ENCODE results near the gene SNX3.
"Not testable (repeated sequence)": the region's sequence is repeated elsewhere in the genome, so short reads cannot be mapped to it uniquely, and the experiment has no call there.

Gene SNX3

DNA sequence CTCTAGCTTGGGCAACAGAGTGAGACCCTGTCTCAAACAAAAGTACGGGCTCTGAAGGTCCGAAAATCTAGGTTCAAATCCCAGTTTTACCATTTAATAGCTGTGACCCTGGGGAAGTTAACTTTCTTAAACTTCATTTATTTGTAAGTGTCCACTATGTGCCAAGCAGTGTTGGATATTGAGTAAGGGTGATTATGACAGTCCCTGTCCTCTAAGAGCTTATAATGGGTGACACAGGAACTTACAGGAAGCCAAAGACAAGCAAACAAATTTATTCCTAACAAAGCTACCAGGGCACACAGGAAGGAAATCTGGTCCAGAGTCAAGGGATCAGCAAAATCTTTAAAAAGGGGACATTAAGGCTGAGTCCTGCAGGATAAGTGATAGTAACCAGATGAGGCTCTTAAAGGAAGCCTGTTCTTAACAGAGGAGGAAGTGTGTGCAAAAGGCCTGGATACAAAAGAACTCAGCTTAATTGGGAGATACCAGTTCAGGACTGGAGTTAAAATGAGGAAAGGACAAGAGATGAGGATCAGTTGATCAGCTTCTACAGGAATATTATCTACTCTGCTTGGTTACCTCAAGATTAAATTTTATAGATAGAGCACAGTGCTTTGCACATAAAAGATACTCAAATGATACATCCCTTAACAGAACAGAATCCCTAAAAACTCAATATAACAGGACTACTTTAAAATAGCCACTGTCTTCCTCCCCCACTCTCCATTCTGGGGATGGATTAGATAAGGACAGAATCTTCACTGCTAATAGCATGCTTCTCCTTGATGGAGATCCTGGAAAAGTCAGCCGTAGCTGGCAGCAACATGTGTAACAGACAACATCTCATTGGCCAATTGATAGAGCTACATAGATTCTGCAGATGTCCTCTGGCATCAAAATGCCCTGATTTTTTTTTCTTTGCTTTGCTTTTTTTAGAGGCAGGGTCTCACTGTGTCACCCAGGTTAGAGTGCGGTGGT, 6.1 kb downstream of the SNX3 start:
- no peak for DNase-seq

GRCh38 chr6:108253241-108253640, 7.6 kb downstream of the SNX3 start:
- DNase-seq = no peak

DNA sequence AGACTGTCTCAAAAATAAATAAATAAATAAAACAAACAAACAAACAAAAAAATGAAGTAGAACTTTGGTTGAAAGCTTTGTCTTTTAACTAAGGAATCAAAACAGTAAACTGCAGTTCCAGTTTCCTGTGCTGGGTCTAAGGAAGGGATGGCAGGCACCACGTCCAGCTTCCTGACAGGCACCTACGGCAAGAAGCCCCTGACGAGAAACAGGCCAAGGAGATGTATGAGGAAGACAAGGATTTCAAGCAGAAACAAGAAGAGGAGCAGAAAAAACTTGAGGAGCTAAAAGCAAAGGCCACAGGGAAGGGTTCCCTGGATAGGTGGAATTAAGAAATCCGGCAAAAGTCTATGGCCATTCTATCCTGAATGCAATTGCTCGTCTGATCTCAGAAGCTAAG, 8.8 kb downstream of the SNX3 start:
- no peak for DNase-seq

DNA sequence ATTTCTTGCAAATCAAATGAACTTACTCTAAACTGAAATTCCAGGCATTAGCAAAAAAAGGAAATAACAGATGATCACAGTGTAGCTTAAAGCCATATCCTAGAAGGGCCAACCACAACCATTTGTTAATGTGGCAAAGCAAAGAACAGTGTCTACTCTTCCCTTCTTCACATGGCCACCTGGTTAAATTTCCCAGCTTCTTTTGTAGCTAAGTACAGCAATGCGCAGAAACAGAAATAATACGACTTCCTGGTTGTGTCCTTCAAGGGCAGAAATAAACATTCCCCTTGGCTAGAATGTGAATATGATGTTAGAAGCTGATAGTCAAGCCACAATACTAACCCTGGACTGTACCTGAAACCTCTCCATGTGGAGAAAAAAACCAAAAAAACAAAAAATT, 9.6 kb downstream of the SNX3 start:
- no peak for DNase-seq

DNA sequence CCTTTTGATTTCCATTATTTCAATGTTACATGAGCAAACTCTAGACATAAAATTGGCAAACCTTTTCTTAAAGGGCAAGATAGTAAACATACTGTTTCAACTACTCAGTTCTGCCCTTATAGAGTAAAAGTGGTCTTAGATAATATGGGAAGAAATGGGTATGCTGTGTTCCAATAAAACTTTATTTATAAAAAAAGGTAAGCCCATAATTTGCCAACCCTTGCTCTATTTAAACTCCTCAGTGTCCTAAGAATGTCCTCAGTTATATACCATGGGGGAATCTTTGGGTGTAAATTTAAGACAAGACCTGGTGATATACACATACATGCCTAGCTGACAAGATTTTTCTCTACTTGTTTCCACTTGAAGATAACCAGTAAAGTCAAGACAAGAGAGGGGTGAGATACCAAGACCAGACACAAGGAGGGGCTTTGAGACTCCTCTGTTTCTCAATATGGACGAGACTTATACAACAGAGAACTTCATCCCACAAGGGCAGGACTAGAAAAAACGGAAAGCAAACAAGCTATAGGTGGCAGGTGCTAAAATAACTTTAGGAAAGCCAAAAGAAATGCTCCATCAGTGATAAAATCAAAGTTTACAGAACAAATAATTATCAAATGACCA, 10.5 kb downstream of the SNX3 start:
- DNase-seq = no peak

- no peak for DNase-seq
Measured at GRCh38 chr6:108247965-108248536, 12.8 kb downstream of the SNX3 start.

DNA sequence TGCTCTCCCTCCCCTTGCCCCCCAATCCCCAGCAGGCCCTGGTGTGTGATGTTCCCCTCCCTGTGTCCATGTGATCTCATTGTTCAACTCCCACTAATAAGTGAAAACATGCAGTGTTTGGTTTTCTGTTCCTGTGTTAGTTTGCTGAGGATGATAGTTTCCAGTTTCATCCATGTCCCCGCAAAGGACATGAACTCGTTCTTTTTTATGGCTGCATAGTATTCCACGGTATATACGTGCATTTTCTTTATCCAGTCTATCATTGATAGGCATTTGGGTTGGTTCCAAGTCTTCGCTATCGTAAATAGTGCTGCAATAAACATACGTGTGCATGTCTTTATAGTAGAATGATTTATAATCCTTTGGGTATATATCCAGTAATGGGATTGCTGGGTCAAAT, 15.7 kb downstream of the SNX3 start:
- not testable (repeated sequence) for DNase-seq

DNA sequence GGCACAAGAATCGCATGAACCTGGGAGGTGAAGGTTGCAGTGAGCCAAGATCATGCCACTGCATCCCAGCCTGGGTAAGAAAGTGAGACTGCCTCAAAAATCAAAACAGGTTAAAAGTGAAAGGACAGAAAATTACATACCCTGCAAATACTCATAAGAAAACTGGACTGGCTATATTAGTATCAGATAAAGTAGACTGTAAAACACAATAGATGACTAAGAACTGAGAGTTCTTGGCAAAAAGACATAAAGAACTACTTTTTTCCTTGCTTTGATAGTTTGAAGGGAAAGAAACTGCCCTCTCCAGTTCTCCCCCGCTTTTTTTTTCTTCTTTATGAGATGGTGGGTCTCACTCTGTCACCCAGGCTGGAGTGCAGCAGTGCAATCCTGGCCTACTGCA, 17.0 kb downstream of the SNX3 start:
- DNase-seq = no peak

DNA sequence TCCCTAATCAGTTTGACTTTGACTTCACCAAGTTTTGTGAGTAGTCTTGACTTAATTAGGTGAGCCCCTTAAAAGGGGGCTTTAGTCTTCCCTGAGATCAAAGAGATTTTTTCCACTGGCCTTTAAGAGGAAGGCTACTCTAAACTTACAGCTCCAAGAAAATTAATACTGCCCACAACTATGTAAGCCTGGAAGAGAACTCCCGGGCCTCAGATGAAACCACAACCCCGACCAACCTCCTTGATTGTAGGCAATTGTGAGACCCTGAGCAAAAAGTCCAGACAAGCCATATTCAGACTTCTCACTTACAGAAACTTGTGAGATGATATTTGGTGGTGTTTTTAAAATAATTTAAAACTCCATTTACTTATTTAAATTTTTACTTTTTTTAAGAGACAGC, 18.1 kb downstream of the SNX3 start:
- DNase-seq = no peak

DNA sequence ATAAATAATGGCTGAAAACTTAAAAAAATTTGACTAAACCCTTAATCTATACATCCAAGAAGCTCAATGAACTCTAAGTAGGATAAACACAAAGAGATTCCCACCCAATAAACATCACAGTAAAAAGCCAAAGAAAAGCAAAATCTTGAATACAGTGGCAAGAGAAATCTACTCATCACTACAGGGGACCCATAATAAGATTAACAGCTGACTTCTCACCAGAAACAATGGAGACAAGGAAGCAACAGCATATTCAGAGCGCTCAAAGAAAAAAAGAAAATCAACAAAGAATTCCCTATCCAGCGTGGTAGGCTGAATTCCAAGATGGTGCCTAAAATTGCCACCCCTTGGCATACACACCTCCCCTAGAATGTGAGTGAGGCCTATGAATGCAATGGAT, 18.6 kb downstream of the SNX3 start:
- no peak for DNase-seq

- no peak for DNase-seq
Measured at GRCh38 chr6:108238322-108238721, 22.5 kb downstream of the SNX3 start.

DNA sequence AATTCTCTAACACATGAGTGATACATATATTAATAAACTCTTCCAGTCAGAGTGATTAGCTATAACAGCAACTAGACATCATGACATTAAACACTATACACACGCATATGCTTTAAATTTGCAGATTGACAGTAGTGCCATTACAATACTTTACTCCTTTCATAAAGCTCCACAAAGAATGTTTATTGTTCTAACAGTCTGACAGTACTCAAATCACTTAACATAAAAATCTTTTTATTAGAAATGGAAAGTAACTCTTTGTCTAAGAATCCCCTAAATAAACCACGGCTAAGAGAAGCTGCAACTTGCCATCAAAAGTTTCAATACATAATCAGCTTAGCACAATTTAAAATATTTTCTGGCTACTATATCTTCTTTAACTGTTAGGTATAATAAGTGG, 24.0 kb downstream of the SNX3 start:
- DNase-seq = no peak

DNA sequence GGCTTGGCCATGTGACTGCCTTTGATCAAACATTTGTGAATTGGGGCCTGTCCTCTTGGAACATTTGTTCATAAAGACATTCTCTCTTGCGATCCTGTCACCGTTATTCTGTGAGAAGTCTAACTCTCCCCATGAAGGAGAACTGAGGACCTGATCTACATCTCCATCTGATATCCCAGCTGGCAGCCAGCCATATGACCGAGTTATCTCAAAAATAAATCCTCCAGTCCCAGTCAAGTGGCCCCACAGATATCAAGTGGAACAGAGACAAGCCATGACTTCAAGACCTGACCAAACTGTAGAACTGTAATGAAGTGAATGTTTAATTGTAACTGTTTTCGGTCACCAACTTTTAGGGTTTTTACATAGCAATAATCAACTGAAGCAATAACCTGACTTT, 25.7 kb downstream of the SNX3 start:
- no peak for DNase-seq

GRCh38 chr6:108228416-108228815, 32.4 kb downstream of the SNX3 start:
- no peak for DNase-seq

DNA sequence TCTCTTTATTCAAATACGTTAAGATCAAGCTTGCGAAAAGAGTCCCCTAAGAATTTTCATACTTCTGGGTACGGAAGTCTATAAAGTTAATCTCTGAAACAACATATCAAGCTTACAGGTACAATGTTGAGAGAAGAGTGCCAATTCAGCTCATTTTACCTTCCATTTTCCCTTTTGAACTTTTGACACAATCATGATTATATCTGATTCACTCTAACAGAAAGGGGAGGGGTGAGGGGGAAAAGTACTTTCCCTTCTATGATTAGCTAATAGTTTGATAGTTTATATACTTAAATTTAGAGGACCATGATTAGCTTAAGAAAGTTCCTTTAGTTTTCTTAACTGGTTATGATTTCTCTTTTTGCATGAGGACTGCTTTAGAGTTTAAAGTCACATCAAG, 33.5 kb downstream of the SNX3 start:
- DNase-seq = no peak

DNA sequence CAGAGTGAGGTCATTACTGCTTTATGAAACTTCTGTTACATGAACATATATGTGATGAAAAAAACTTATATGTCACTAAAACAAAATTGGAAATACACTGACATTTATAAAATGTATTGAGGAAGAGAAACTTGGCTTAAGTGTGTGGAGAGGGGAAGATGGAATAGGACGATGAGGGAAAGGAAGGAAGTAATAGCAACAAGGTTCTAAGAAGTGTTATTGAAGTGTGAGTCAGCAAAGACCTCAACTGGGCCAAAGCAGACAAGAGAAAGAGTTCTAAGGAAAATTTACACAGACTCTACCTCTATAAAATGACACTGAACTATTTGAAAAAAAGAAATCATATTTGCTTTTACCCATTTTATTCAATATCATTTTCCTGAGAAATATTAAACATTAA, 38.3 kb downstream of the SNX3 start:
- DNase-seq = no peak

DNA sequence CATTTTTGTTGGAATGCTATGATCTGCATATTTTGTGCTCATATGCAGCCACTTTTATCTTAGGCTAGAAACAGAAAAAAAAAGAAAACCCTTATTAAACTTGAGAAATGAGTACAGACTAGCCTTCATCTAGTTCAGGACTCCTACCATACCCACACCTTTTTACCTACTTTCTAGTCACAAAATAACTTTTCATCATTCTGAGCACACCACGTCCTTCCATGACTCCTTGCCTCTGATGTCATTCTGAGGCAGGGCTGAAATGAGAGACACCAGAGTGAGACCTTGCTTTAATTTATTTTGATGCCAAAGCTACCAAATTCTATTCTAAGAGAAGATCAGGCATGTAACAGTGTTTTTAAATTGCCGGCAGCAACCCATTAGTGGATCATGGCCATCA, 38.8 kb downstream of the SNX3 start:
- no peak for DNase-seq

- no peak for DNase-seq
Measured at GRCh38 chr6:108211671-108212070, 49.2 kb downstream of the SNX3 start.

DNA sequence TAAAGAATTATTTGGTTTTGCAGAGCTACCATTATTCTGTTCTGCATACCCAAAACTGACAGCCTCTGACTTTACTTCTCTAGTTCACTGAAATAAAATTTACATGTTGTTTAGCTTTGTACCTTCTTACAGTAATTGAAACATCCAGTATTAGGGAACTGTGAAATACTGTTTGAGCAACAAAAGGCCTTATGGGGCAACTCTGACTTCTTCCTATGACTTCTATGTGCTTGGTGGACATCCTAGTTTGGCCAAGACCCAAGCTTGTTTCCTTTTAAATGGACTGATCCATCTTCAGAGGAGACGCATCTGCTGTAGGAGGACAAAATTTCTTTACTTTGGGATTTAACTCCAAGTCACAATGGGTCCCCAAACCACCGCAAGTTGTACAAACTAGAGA, 50.3 kb downstream of the SNX3 start:
- DNase-seq = no peak

- no peak for DNase-seq
Measured at GRCh38 chr6:108209738-108210137, 51.1 kb downstream of the SNX3 start.

DNA sequence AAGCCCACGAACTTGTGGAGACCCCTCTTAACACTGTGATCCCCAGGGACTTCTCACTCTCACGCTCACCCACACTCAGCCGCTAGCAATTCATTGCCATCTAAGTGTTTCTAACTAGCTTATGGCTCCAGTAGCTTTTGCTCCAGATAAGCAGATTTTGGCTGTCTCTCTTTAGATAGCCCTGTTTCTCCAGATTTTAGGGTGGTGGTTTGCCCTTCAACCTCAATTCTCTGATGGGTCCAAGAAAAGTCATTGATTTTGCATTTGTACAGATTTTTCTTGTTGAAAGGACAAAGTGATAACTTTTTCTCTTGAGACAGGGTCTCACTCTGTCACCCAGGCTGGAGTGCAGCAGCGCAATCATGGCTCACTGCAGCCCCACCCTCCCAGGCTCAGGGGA, 53.8 kb downstream of the SNX3 start:
- no peak for DNase-seq

DNA sequence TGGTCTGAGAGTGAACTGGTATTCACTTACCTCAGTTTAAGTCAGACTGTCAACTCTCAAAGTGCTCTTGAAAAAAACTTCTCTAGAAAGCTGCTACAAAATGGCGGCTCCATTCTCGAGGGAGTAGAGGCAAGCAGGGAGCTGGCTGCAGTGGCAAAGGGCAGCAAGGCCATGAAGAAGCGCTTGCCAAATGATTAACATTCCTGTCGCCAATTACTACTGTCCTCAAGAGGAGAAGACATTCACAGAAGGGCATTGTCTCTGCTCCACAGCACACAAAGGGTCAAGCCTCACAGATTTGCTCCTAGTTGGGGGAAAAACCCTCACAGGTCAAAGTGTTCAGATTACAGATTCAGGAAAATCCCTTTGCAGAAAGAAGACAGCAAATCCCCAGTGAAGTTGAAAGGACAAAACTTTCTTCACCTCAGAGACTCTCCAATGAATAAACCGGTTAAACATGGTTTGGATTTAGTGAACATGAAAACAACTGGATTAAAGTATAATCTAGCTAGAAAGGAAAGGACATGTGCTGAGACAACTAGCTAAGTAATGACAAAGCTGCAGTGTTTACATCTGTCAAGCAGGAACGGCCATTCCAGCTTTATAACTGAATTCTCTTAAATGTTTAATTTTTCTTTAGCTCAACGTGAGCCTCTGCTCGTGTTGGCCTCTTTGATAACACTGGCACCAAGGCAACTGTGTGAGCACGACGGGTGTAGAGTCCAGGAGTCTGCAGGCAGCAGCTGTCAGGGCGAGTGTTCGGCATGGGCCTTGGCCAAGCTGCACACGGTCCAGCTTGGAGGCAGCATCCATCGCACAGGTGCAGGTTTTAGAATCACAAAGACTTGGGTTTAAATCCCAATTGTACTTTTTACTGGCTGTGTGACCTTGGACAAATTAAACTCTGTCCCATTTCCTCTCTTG, 57.4 kb downstream of the SNX3 start:
- no peak for DNase-seq

DNA sequence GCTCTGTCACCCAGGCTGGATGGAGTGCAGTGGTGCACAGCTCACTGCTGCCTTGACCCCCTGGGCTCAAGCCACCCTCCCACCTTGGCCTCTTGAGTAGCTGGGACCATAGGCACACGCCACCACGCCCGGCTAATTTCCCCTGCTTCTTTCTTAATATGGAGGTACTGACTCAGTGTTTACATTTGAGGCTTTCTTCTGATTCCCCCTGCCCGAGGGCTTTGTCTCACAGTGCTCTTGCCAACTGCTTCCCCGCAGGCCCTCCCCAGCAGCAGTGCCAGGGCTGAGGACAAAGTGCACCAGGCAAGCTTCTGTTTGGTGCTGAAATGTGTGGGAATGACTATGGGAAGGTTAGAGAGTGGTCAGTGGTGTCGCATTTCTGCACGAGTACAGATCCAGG, 60.2 kb downstream of the SNX3 start:
- no peak for DNase-seq

All from KG1 (cell line).